ENCODE measurements around the gene UNC5B.

- TF ChIP-seq CTCF (IDR thresholded peaks at IDR 0.05): no peak
- TF ChIP-seq POLR2A (IDR thresholded peaks at IDR 0.05): no peak
Observed at GRCh38 chr10:71250405-71250804, 38.0 kb downstream of the UNC5B start.

All from thyroid gland (tissue), 4 donors.